HG03575 (cell line): ENCODE measurements around the gene EAF1.
"Not testable (repeated sequence)": the region's sequence is repeated elsewhere in the genome, so short reads cannot be mapped to it uniquely, and the experiment has no call there.

Experiments used
- ATAC-seq: cut with Tn5 transposase; IDR thresholded peaks from one replicate; pipeline ENCODE4 v1.9.1; 2021; ENCODE audit not compliant: unreplicated experiment, insufficient number of reproducible peaks, low FRiP score; ENCODE audit errors: extremely low read depth

Gene EAF1

DNA sequence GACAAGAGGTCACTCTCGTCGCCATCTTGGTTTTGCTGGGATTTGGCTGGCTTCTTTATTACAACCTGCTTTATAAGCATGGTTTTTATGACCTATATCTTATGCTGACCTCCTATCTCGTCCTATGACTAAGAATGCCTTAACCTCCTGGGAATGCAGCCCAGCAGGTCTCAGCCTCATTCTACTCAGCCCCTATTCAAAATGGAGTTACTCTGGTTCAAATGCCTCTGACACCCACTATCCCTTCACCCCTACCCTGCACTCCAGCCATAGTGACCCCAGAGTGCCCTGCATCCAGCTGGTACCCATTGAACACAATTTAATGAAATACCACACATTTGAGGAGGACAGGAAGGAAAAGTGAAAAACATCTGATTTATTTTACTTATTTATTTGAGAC is 23.4 kb upstream of the EAF1 start:
- ATAC-seq: no peak

DNA sequence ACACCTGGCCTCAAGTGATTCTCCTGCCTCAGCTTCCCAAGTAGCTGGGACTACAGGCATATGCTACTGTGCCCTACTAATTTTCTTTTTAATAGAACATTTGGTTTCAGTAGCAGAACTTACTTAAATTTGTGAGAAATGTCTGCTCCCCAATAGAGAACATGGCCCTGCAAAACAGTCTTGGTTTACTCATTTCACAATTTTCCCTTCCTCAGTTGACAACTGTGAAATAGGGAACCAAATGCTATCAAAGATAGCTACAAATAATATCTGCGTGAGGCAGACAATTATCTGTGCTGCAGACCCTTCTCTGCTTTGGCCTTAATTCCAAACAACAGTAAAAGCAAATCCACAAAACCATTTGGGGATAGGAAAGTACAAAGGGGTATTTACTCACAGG is 22.6 kb upstream of the EAF1 start:
- no peak for ATAC-seq

DNA sequence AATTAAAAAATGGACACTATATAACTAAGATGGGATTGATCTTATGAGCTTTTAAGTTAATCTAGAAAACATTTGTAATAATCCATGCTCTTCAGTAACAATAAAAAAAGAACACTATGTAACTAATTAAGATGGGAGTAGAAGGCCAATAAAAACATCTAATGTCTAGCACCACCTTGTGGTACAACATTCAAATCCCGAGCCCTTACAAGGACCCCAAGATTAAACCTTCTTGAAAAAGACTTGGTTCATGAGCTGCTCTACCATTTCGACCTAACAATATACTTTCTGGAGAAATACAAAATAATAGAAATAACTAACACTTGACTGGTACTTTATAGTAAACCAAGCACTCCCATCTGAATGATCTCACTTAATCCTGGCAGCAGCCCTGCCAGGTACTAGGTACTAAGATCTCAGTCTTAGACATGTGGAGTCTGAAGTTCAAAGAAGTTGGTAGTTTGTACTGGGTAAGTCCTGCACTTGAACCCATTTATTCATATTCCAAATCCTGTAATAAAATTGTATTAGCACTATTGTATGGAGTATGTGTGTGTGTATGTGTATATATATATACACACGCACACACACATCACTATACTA is 21.8 kb upstream of the EAF1 start:
- no peak for ATAC-seq

DNA sequence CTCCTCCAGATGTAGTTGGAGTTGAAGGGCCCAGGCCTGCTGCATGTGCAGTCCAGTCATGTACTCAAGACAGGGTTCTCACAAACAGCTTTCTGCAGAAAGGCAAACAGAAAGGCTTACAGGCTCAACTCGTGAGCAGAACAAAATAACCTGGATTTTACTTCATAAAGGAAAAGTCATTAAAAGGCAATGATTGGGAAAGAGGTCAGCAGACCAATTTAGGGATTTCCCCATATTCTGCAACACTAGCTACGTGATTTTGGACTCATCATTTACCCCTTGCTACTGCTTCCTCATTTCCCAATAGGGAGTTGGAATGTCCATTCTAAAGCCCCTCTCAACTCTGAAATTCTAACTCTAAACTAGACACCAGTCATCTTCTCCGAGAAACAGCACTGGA is 18.2 kb upstream of the EAF1 start:
- no peak for ATAC-seq

DNA sequence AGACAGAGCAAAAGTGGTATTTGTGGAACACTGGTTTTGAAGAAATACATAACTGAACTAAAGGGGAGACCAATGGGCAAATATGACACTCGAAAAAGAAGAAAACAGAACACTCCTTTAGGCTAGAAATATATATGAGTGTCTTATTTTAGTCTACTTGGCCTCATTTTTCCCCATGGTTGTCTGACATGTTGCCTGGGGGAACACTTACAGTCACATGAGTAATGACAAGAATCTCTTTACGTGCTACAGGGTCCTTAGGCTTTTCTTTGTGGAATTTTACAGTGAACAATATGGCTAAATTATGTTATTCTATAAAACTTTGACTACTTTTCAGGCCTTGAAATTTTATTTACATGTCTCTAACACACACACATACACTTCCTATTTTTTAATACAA is 17.6 kb upstream of the EAF1 start:
- no peak for ATAC-seq

DNA sequence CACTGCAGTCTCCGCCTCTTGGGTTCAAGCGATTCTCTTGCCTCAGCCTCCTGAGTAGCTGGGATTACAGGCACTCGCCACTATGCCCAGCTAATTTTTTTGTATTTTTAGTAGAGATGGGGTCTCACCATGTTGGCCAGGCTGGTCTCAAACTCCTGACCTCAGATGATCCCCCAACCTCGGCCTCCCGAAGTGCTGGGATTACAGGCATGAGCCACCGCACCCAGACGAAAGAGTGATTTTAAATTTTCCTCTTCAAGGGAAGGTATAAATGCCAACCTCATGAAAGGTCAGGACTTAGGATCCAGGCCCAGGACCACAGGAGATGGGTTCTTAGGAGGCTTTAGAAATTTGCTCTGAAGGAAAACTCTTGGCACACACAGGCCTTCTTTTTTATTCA is 16.4 kb upstream of the EAF1 start:
- not testable (repeated sequence) for ATAC-seq

DNA sequence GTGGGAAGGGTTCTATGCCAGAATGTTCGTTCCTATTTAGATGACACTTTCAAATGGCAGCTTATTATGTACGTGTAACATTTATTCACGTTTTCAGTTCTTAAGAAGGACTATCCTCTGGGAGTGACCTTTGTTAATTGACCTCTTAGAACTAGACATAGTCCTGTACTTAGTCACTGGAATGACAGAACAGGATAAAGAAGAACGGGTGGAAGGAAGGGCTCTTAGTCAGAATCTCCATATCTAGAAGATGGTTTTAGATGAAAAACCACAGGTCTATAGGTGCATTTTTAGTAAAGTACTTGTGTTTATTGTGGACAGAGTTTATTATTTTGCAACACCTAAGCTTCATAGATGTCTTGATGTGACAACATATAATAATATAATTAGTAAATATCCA is 6.5 kb upstream of the EAF1 start:
- no peak for ATAC-seq

DNA sequence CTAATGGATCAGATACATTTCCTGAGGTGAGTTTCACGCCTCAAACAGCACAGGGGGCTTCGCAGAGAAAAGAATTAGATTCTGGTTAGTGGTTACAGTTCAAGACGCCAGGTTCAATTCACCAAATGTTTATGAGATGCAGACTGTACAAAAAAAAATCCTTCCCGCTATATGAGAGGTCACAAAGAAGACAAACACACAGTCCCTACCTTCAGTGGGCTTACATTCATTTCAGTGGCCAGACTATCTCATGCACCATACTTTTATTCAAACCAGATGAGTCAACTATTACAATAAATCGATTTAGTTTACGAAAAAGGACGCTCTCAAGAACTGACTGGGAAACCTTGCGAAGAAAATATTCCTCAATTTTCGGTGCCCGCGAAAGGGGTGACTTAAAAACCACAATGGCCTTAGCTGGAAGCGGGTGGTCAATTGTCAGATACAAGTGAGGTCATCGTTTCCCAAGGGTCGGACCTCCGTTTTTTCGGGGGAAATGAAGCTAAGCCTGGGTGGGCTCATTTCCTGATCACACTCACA is 749 bp upstream of the EAF1 start:
- no peak for ATAC-seq

DNA sequence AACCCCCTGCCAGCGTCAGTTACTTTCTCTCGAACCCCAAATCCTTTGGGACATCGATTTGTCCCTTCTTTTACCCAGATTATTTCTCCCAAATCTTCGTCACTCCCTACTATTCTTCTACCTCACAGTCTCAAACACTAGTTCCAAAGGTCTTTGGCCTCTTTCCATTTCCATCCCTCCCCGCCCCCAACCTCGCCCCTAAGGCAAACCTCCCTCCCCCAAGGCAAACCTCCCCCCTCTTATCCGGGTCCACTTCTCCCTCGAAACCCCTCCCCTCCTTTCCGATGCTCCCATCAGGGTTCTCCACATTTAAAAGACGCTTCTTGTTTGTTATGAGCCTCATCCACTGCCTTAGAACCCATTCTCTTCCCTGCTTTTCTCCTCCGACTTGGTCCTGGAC is 583 bp downstream of the EAF1 start:
- no peak for ATAC-seq

DNA sequence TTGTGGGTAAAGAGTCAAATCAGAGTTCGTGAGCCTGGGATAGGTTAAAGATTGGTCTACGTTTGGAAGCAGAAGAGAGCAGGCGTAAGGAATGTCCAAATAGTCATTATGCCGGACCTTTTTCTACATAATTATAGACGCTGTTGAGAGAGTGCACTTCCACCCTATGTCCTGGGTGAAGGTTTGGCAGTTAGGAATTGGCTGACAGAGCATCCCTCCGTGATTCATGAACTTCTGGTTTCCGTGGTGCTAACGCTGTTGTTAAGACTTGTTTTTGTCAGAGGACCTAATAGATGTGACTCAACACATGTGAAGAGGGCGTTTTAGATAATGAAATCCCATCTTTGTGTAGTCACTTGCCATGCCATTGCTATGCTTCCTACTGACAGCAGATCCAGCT is 1.1 kb downstream of the EAF1 start:
- ATAC-seq: no peak

DNA sequence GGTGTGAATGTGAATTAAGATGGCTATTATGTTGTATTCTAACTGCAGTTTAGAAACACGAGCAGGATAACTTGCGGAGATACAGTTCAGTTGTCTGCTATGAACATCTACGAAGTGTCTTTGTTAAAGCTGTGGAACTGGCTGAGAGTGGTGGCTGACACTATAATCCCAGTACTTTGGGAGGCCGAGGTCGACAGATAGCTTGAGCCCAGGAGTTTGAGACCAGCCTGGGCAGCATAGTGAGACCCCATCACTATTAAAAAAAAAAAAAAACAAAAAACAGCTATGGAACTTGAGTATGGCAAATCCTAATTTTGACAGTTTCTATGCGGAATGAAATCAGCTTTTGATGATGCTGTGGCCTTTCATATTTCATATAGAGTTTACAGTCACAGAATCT is 1.7 kb downstream of the EAF1 start:
- ATAC-seq: no peak

DNA sequence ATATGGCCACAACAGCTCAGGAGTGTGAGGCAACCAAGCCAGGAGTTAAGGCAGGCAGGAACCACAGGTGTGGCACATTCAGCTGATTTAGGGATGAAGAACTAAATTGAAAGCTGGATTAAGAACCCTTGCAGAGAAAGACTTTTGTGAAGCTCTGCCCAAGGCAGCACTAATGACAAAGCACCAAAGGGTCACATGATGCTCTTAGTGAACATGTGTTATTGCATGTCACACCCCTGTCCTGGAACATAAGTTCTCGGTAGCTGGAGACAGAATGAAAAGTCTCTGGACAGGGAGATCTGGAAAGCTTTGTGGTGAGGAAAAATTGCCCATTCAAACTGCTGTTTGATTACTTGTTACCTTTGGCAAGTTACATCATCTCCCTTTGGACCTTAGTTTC is 3.2 kb downstream of the EAF1 start:
- no peak for ATAC-seq

DNA sequence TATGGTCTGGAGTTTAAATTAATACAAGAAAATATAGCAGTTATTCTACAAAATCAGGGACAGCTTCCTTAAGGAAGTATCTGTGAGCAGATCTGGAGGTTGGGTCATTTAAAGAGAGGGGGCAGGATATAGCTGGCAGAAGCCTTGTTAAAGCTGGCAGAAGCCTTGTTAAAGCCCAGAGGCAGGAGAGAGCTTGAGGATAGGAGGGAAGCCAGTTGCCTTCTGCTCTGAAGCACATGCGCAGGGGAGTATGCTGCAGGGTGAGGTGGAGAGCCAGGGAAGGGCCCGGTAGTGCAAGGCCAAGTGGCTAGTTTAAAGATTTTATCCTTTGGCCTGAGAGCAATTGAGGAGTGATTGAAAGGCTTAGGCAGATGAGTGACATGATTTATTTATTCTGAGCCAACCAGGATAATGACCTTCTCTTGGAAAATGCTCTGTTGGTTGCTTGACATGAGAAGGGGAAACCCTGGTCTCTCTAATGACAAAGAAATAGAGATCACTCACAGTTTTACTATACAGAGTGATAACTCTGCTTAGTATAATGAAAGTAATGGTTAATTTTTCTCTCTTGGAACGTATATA is 3.9 kb downstream of the EAF1 start:
- no peak for ATAC-seq

DNA sequence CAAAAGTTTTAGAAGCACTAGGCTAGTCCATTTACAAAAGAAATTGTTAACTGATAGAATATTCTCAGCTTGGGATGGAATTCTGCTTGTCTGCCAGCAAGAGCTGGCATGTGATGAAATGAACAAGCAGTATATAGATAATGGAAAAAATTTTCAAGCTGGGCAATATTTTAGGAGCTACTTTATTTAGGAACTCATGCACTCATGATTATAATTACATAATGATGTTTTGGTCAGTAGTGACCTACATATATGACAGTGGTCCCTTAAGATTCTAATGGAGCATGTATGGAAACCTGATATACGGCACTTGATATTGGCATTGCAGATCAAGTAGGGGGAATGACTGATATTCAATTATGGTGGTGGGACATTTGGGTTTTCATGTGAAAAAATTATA is 6.1 kb downstream of the EAF1 start:
- no peak for ATAC-seq

DNA sequence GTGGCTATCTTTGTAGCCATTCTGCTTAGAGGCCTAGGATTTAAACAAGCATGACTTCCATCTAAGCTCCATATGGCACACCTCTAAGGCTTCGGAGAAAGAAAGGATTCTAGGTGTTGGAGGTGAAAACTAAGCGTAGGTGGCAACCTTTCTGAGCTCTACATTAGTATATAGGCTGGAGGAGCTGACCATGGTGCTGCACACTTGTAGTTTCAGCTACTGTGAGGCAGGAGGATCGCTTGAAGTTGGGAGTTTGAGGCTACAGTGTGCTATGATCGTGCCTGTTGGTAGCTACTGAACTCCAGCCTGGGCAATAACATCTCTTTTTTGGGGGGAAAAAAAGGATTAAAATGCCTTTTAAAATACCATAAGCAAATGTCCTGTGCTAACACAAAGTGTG is 7.4 kb downstream of the EAF1 start:
- no peak for ATAC-seq

DNA sequence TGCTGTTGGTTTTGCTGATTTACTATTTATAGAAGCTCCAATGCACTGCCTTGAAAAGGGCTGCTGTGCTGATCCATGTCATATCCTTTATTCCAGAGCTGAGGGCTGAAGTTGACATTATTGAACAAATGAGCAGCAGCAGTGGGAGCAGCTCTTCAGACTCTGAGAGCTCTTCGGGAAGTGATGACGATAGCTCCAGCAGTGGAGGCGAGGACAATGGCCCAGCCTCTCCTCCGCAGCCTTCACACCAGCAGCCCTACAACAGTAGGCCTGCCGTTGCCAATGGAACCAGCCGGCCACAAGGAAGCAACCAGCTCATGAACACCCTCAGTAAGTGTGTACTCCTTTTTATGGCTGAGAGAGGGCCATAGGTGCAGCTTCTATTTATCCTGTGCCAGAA is 8.8 kb downstream of the EAF1 start:
- no peak for ATAC-seq

DNA sequence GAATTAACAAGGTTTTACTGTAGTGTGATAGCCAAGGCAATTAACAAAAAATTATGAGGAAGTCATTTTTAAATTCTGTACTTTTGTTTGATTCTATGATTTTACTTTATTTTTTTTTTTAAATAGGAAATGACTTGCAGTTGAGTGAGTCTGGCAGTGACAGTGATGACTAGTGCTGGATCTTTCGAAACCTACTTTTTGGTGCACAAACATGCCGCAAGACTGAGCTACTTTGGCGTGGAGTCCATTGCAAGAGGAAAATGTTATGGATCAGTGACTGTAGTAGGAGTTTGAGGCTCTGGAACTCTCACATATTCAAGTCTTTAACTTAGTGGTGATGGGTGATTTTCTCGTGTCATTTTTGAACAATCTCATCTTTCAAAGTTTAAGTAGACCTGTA is 11.6 kb downstream of the EAF1 start:
- no peak for ATAC-seq

DNA sequence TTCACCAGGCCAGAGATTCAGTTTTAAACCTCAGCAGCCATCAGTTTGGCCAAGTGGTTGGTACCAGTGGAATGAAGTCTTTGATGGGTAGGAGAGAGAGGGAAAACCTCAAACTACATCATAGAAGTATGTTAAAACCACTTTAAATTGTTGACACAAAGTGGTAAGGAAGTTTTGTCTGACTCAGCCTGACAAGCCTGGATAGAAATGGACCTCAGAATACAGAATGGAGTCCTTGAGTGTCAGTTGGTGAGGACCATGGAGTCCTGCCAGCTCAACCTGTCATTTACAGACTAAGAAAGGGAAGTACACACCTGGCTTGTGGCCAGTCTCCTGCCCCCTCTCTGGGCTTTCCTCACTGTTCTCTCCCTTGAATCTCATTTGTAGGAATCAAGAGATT is 12.1 kb downstream of the EAF1 start:
- ATAC-seq: no peak

DNA sequence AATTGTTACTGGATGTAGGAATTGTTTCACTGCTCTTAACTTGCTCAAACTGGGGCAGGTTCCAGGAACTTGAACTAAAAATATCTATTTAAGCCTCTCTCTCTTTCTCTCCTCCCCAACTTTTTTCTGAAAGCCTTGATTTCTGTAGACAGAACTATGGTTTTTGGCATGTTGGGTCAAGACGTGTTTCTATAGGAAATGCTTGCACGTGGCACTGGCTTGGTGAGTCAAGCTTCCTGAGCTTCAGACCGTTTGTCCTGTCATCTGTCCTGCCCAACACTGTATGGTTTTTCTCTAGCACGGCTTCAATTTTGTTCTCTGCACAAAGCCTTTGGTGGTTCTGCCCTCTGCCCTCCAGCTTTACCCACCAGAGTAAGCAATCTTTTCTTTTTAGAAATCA is 13.5 kb downstream of the EAF1 start:
- no peak for ATAC-seq

DNA sequence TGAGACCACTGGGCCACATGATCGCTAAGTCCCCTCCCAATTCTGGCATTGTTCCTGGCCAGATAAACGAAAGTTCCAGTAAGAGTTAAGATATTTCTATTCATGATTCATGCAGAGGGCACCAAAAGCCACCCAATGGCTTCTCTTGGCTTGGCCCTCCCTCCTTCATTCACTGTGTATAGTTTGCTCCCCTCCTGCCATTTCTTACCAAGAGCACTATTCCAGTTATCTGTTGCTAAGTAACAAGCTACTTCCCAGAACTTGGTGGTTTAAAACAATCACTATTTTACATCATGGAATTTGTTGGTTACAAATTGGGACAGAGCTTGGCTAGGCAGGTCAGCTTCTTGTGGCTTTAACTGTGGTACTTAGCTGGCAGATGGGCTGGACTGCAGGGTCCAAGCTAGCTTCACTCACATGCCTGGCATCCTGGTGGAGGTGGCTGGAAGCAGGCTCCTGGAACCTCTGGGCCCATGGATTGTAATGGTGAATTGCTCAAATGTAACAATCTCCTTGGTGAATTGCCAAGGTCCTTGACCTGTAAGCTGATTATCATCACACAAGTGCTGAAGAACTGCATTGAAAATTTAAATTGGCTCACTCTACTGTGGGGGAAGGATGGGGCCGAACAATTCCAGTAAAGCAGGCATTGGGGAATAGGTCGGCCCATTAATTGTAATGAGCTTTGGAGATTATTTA is 16.6 kb downstream of the EAF1 start:
- no peak for ATAC-seq
